HEK293 (cell line): ENCODE data around the gene PDLIM1.
A peak's percentile ranks its signal among the peaks of the same experiment; 100 is the strongest.

ENCODE experiments used
- CTCF ChIA-PET: fragments of 350-600 bp; formaldehyde crosslinking; extraction: SDS; loops from one replicate; lab custom pipeline; 2021; ENCODE audit warnings: antibody characterized with exemption; lab: Yijun Ruan, JAX
- POLR2A ChIA-PET: fragments of 300-600 bp; formaldehyde crosslinking; extraction: SDS; loops from one replicate; lab custom pipeline; 2020; ENCODE audit warnings: antibody characterized with exemption, inconsistent platforms; lab: Yijun Ruan, JAX
- H3K27ac ChIP-seq: fragments of 200-500 bp; sonication (Bioruptor generic); 2 replicates; pipeline ENCODE4 v1.5.1; 2014; ENCODE audit warnings: low read depth, low read length, control low read depth, inconsistent platforms; ENCODE audit errors: extremely low read depth
- H3K36me3 ChIP-seq, 2 experiments: fragments of 200-500 bp in 1 of 2; sonication (Bioruptor generic) in 1 of 2; 1 replicate in 1 of 2; 2 replicates in 1 of 2; pipeline ENCODE4 v1.5.1; 2014 to 2017; ENCODE audit warnings: inconsistent platforms in 2 of 2, low read length in 2 of 2; ENCODE audit not compliant: control insufficient read depth in 2 of 2, insufficient read depth in 1 of 2
- H3K4me1 ChIP-seq: fragments of 200-500 bp; sonication (Bioruptor generic); 2 replicates; pipeline ENCODE4 v1.5.1; 2014; ENCODE audit warnings: mild to moderate bottlenecking, low read length, inconsistent platforms; ENCODE audit not compliant: control insufficient read depth, insufficient read depth
- H3K4me3 ChIP-seq: 2 replicates; pipeline ENCODE4 v1.5.1; 2011; ENCODE audit warnings: low read depth, mild to moderate bottlenecking, control low read depth, low read length, moderate library complexity
- H3K9me3 ChIP-seq: fragments of 200-500 bp; sonication (Bioruptor generic); 2 replicates; pipeline ENCODE4 v1.5.1; 2014; ENCODE audit warnings: low read depth, low read length, inconsistent platforms; ENCODE audit not compliant: control insufficient read depth, insufficient read depth
- AEBP2 ChIP-seq: fragments of 450-650 bp; formaldehyde crosslinking; IDR thresholded peaks from 2 replicates; pipeline ENCODE4 v1.5.1; 2016; ENCODE audit warnings: missing biosample characterization, missing genetic modification characterization, borderline replicate concordance
- ATF2 ChIP-seq: fragments of 450-650 bp; formaldehyde crosslinking; IDR thresholded peaks from 2 replicates; pipeline ENCODE4 v1.5.1; 2016; ENCODE audit warnings: missing biosample characterization, missing genetic modification characterization, low read depth
- PRDM6 ChIP-seq: fragments of 450-650 bp; formaldehyde crosslinking; IDR thresholded peaks from 2 replicates; pipeline ENCODE4 v1.5.1; 2017; ENCODE audit warnings: missing biosample characterization, missing genetic modification characterization
- ZBTB17 ChIP-seq: fragments of 450-650 bp; formaldehyde crosslinking; IDR thresholded peaks from 2 replicates; pipeline ENCODE4 v1.5.1; 2016; ENCODE audit warnings: missing biosample characterization, missing genetic modification characterization
- ZBTB7A ChIP-seq: fragments of 450-650 bp; formaldehyde crosslinking; IDR thresholded peaks from 2 replicates; pipeline ENCODE4 v1.5.1; 2016; ENCODE audit warnings: low read depth, missing biosample characterization, missing genetic modification characterization
- ZNF175 ChIP-seq: fragments of 450-650 bp; formaldehyde crosslinking; IDR thresholded peaks from 2 replicates; pipeline ENCODE4 v1.5.1; 2016; ENCODE audit warnings: missing biosample characterization, missing genetic modification characterization
- ZNF274 ChIP-seq, 2 experiments: fragments of 200-500 bp in 1 of 2; fragments of 450-650 bp in 1 of 2; sonication (Bioruptor generic) in 1 of 2; formaldehyde crosslinking in 1 of 2; IDR thresholded peaks; 2 replicates each; pipeline versions ENCODE4 v1.5.1 to v1.6.1; 2014 to 2016; ENCODE audit warnings: borderline replicate concordance in 1 of 2, inconsistent platforms in 1 of 2, low read length in 1 of 2, missing biosample characterization in 1 of 2, missing genetic modification characterization in 1 of 2
- ZNF350 ChIP-seq: fragments of 450-650 bp; formaldehyde crosslinking; IDR thresholded peaks from 2 replicates; pipeline ENCODE4 v1.5.0; 2017; ENCODE audit warnings: missing biosample characterization, mild to moderate bottlenecking, missing genetic modification characterization
- ZNF362 ChIP-seq: fragments of 450-650 bp; formaldehyde crosslinking; IDR thresholded peaks from 2 replicates; pipeline ENCODE4 v1.5.1; 2016; ENCODE audit warnings: missing biosample characterization, missing genetic modification characterization
- ZNF639 ChIP-seq: fragments of 450-650 bp; formaldehyde crosslinking; IDR thresholded peaks from 2 replicates; pipeline ENCODE4 v1.5.1; 2016; ENCODE audit warnings: missing biosample characterization, missing genetic modification characterization

The PDLIM1 gene

GRCh38 chr10:95276367-95277200 is 14.2 kb downstream of the PDLIM1 start (continued):
- TF ChIP-seq AEBP2 (tag by site-specific recombination): no peak
- 0 out of 2 replicates have a peak, but pooled peaks have one; percentile 13 for TF ChIP-seq ZBTB17
- TF ChIP-seq ZNF362: peak; percentile 94
- TF ChIP-seq ZNF639: no peak

GRCh38 chr10:95275726-95276366 is 15.0 kb downstream of the PDLIM1 start:
- H3K36me3 ChIP-seq: peaks cover 0 to 6% of the 10 kb centered on the region in 2 experiments; a peak in 2 of 3 replicates
- no peak overlapping the region for H3K27ac ChIP-seq
- H3K4me3 ChIP-seq: no peak overlapping the region
- H3K4me1 ChIP-seq: peaks cover 9% of the 10 kb centered on the region; the same call in 1 of the 2 replicates
- TF ChIP-seq ATF2 (tag by site-specific recombination) (peak; percentile 49; the same call in 1 of the 2 replicates), PRDM6 (tag by site-specific recombination) (peak; percentile 59), ZNF350 (tag by site-specific recombination) (no peak), ZBTB7A (tag by site-specific recombination) (no peak), ZNF274 (IDR thresholded peaks at IDR 0.05; ENCODE audit: low read length) (no peak), ZNF274 (tag by site-specific recombination; IDR thresholded peaks at IDR 0.05; ENCODE audit: borderline replicate concordance) (no peak), ZNF175 (tag by site-specific recombination) (no peak)
- H3K9me3 ChIP-seq: no peaks in the 10 kb centered on the region
- POLR2A ChIA-PET: interaction anchor here (0.7 kb wide), 2 partner anchors 13 to 15 kb away, joined by 3 read pairs; no protein-coding TSS in a partner anchor
- CTCF ChIA-PET: interaction anchor here (1.2 to 1.5 kb wide), 2 partner anchors 87 to 88 kb away, joined by 3 to 5 read pairs; no protein-coding TSS in a partner anchor
